WTC11 (cell line): ENCODE measurements around the gene RIPK1.
A peak's percentile ranks its signal among the peaks of the same experiment; 100 is the strongest.

ENCODE experiments used
- ATF1 ChIP-seq: sonication (generic); formaldehyde crosslinking; IDR thresholded peaks from 2 replicates; pipeline ENCODE4 v1.8.1; 2023; ENCODE audit warnings: mild to moderate bottlenecking, moderate library complexity, missing genetic modification reagents
- FOXP1 ChIP-seq: sonication (generic); formaldehyde crosslinking; IDR thresholded peaks from 2 replicates; pipeline ENCODE4 v1.8.0; 2022; ENCODE audit warnings: missing genetic modification reagents, mild to moderate bottlenecking, moderate library complexity, borderline replicate concordance
- NFYB ChIP-seq: sonication (generic); formaldehyde crosslinking; conservative IDR thresholded peaks from 2 replicates; pipeline ENCODE4 v1.8.0; 2022; ENCODE audit warnings: low read depth, missing genetic modification reagents
- NR2C2 ChIP-seq: sonication (generic); formaldehyde crosslinking; IDR thresholded peaks from 2 replicates; pipeline ENCODE4 v1.8.0; 2022; ENCODE audit warnings: mild to moderate bottlenecking, missing genetic modification reagents
- SP1 ChIP-seq: sonication (generic); formaldehyde crosslinking; conservative IDR thresholded peaks from 2 replicates; pipeline ENCODE4 v1.8.1; 2022; ENCODE audit warnings: missing genetic modification reagents
- TEAD1 ChIP-seq: sonication (generic); formaldehyde crosslinking; IDR thresholded peaks from 2 replicates; pipeline ENCODE4 v1.8.0; 2022; ENCODE audit warnings: mild to moderate bottlenecking, missing genetic modification reagents
- ZBTB21 ChIP-seq: sonication (generic); formaldehyde crosslinking; IDR thresholded peaks from 2 replicates; pipeline ENCODE4 v1.8.1; 2023; ENCODE audit warnings: mild to moderate bottlenecking, missing genetic modification reagents, borderline replicate concordance
- ZNF138 ChIP-seq: sonication (generic); formaldehyde crosslinking; conservative IDR thresholded peaks from 2 replicates; pipeline ENCODE4 v1.8.1; 2022; ENCODE audit warnings: mild to moderate bottlenecking, moderate library complexity, missing genetic modification reagents
- TF ChIP-seq, protein P1 (sequence below): fragments of 200-600 bp; IDR thresholded peaks from 2 replicates; pipeline ENCODE4 v1.8.0; 2022; ENCODE audit warnings: antibody characterized with exemption
- TF ChIP-seq, protein P2 (sequence below): sonication (generic); formaldehyde crosslinking; IDR thresholded peaks from 2 replicates; pipeline ENCODE4 v1.8.1; 2022; ENCODE audit warnings: low read depth, mild to moderate bottlenecking, moderate library complexity, missing genetic modification reagents, borderline replicate concordance
- TF ChIP-seq, protein P3 (sequence below): sonication (generic); formaldehyde crosslinking; IDR thresholded peaks from 2 replicates; pipeline ENCODE4 v1.8.0; 2022; ENCODE audit warnings: mild to moderate bottlenecking, missing genetic modification reagents
- TF ChIP-seq, protein P4 (sequence below): sonication (generic); formaldehyde crosslinking; IDR thresholded peaks from 2 replicates; pipeline ENCODE4 v1.8.0; 2022; ENCODE audit warnings: mild to moderate bottlenecking, missing genetic modification reagents
- TF ChIP-seq, protein P5 (sequence below): sonication (generic); formaldehyde crosslinking; IDR thresholded peaks from 2 replicates; pipeline ENCODE4 v1.8.0; 2022; ENCODE audit warnings: mild to moderate bottlenecking, missing genetic modification reagents

DNA sequence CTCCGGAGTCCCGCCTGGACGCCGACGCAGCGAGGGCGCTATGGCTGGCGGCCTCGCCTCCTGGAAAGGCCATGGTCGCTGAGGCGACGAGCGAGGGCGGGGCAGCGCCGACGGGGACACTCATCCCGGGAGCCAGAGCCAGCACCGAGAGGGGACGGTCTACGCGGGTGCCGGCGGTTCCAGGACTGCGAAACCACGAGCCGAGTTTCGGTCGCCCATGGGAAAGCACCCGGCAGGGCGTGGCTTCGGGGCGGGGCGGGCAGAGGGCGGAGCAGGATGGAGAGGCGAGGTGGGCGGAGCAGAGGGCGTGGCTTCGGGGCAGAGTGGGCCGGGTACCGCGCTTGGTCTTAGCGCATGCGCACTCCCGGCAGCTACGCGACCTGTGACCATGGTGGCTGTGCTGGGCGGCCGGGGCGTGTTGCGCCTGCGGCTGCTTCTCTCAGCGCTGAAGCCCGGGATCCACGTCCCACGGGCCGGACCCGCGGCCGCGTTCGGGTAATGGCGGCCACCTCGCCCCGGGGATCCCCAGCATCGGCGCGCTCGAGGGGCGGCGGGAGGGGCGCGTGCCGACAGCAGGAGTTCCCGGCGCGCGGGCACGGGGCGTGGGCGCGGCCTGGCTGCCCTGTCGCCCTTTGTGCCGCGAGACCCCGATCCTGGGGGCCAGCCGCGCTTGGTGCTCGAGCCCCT is 50.2 kb downstream of the RIPK1 start, which contains the start of gene BPHL:
- TF ChIP-seq, protein P1, sequence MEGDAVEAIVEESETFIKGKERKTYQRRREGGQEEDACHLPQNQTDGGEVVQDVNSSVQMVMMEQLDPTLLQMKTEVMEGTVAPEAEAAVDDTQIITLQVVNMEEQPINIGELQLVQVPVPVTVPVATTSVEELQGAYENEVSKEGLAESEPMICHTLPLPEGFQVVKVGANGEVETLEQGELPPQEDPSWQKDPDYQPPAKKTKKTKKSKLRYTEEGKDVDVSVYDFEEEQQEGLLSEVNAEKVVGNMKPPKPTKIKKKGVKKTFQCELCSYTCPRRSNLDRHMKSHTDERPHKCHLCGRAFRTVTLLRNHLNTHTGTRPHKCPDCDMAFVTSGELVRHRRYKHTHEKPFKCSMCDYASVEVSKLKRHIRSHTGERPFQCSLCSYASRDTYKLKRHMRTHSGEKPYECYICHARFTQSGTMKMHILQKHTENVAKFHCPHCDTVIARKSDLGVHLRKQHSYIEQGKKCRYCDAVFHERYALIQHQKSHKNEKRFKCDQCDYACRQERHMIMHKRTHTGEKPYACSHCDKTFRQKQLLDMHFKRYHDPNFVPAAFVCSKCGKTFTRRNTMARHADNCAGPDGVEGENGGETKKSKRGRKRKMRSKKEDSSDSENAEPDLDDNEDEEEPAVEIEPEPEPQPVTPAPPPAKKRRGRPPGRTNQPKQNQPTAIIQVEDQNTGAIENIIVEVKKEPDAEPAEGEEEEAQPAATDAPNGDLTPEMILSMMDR, result no peak
- TF ChIP-seq TEAD1 (CRISPR knock-in tag), result peak; percentile 82
- no peak for TF ChIP-seq NFYB
- TF ChIP-seq ZNF138 (CRISPR knock-in tag), result no peak
- no peak for TF ChIP-seq ZBTB21 (CRISPR knock-in tag)
- TF ChIP-seq, protein P2, sequence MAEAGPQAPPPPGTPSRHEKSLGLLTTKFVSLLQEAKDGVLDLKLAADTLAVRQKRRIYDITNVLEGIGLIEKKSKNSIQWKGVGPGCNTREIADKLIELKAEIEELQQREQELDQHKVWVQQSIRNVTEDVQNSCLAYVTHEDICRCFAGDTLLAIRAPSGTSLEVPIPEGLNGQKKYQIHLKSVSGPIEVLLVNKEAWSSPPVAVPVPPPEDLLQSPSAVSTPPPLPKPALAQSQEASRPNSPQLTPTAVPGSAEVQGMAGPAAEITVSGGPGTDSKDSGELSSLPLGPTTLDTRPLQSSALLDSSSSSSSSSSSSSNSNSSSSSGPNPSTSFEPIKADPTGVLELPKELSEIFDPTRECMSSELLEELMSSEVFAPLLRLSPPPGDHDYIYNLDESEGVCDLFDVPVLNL, result peak; percentile 62; the same call in 1 of the 2 replicates
- TF ChIP-seq, protein P3, sequence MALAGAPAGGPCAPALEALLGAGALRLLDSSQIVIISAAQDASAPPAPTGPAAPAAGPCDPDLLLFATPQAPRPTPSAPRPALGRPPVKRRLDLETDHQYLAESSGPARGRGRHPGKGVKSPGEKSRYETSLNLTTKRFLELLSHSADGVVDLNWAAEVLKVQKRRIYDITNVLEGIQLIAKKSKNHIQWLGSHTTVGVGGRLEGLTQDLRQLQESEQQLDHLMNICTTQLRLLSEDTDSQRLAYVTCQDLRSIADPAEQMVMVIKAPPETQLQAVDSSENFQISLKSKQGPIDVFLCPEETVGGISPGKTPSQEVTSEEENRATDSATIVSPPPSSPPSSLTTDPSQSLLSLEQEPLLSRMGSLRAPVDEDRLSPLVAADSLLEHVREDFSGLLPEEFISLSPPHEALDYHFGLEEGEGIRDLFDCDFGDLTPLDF (CRISPR knock-in tag), result peak; percentile 78; the same call in 1 of the 2 replicates
- TF ChIP-seq, protein P4, sequence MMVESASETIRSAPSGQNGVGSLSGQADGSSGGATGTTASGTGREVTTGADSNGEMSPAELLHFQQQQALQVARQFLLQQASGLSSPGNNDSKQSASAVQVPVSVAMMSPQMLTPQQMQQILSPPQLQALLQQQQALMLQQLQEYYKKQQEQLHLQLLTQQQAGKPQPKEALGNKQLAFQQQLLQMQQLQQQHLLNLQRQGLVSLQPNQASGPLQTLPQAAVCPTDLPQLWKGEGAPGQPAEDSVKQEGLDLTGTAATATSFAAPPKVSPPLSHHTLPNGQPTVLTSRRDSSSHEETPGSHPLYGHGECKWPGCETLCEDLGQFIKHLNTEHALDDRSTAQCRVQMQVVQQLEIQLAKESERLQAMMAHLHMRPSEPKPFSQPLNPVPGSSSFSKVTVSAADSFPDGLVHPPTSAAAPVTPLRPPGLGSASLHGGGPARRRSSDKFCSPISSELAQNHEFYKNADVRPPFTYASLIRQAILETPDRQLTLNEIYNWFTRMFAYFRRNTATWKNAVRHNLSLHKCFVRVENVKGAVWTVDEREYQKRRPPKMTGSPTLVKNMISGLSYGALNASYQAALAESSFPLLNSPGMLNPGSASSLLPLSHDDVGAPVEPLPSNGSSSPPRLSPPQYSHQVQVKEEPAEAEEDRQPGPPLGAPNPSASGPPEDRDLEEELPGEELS, result 0 out of 2 replicates have a peak, but pooled peaks have one; percentile 14
- TF ChIP-seq SP1 (CRISPR knock-in tag), result peak; percentile 97
- TF ChIP-seq, protein P5, sequence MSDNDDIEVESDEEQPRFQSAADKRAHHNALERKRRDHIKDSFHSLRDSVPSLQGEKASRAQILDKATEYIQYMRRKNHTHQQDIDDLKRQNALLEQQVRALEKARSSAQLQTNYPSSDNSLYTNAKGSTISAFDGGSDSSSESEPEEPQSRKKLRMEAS (CRISPR knock-in tag), result peak; percentile 88
- no peak for TF ChIP-seq NR2C2
- TF ChIP-seq ATF1, result no peak
- TF ChIP-seq FOXP1 (CRISPR knock-in tag), result peak; percentile 64
